Left ventricle myocardium superior (tissue), 1 donor: Measurements from ENCODE around the gene GPBAR1. TPM values are rescaled to one million over a fixed set of nuclear protein-coding genes. Genes with fewer than 3 reads are reported as not detected.
"Not testable (repeated sequence)": the region's sequence is repeated elsewhere in the genome, so short reads cannot be mapped to it uniquely, and the experiment has no call there.

ENCODE experiments used
- ATAC-seq: fragments of 200-7000 bp; cut with Tn5 transposase; one replicate; pipeline ENCODE4 v1.9.1; 2020; ENCODE audit warnings: mild to moderate bottlenecking, moderate library complexity
- DNase-seq: peaks from one replicate; pipeline ENCODE4 v3.0.0-alpha.2; 2020
- intact Hi-C: fragments of 100-400 bp; cut with micrococcal nuclease; formaldehyde crosslinking; loops from one replicate; pipeline ENCODE4 v1.11.0; 2022
- total RNA-seq: library from RNA; stranded (reverse); fragmentation: NEBNext Ultra II Directional; extraction: Animal tissue kit (Norgen Biotek cat#: 25700); gene quantifications from one replicate; pipeline ENCODE4 v1.2.1, GENCODE V29; 2021
- donor health status: DM: no; HTN: yes; CAD: no; lungs with severe emphysema.

GPBAR1 gene
- total RNA-seq, 1 donor from 2014 or later, result 0.67 TPM

DNA sequence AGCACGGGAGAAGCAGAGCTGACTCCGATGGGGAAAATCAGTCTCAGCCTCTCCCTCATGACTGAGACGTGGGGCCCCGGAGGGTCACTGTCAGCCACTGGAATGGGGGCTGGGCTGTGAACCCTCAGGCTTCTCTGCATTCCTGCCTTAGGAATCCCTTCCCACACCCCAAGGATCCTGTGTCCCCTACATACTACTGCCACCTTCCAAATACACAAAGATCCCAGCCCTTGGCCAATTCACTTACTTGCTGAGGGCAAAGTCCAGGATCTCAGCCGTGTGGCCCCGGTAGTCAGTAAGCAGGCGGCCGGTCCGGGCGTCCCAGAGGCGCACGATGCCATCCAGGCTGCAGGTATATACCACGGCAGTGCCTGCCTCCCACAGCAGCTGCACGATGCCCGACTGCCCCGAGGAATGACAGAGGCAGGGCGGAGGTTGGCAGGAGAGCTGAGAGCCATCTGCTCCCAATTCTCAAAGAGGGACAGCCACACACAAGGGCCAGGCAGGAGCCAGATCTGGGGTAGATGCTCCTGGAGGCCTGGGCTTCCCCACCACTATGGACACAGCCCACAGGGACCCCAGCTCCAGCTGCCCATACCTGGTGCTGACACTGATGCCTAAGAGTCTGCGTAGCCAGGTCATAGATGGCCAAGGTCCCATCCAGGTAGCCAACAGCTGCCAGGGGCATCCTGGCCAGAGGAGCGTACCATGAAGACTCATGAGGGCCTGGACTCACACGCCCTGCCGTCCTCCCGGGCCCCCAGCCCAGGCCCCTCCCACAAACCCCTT lies 4.2 kb downstream of the GPBAR1 start:
- DNase-seq, result no peak
- intact Hi-C loops, result no loop called here
- no peak for ATAC-seq

- intact Hi-C loops, result no loop called here
- DNase-seq, result no peak
- no peak for ATAC-seq
These were observed 4.8 kb downstream of the GPBAR1 start for GRCh38 chr2:218265626-218266025.

- no peak for ATAC-seq
- intact Hi-C loops, result no loop called here
- DNase-seq, result no peak
These were observed 5.6 kb downstream of the GPBAR1 start for GRCh38 chr2:218266316-218266979.

GRCh38 chr2:218267259-218267658 lies 6.4 kb downstream of the GPBAR1 start:
- ATAC-seq (no peak), DNase-seq (no peak)
- intact Hi-C loops, result no loop called here

- intact Hi-C loops, result no loop called here
- ATAC-seq (peak; percentile 92), DNase-seq (peak; percentile 100)
These were observed 9.3 kb downstream of the GPBAR1 start, which contains the start of the genes AAMP and PNKD for GRCh38 chr2:218269900-218270720. Gene AAMP (minus strand): TSS chr2:218270137. CDS start chr2:218270086, 51 bp downstream. Gene PNKD (plus strand): TSS chr2:218270519. CDS start chr2:218270536, 17 bp downstream.

DNA sequence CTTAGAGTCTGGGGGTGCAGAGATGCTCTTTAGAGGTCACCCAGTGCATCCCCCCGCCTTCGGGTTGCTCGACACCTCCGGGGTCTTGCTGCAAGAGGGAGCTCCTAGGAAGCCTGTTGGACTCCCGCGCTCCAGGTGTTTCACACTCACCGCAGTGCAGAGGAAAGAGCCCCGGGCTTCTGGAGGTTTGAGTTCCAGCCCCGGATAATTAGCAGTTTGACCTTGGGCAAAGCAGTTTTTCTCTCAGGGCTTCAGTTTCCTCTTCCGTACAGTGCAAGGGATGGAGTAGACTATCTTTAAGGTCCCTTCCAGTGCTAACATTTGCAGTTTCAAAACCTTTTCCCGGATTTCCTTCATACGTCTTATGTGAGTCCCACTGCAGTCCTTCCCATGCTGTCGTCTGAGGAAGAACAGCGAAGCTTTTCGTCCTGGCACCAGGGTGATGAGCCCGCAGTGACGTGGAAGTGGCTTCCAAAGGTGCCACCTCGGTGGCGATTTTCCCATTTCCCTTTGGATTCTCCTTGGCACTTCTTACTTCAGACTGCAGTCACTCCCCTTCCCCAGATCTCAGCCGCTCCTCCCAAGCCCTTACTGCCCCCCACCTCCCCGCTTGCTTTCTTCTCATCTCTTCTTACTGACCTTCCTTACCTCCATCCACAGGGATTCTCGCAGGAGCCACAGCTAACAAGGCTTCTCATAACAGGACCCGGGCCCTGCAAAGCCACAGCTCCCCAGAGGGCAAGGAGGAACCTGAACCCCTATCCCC lies 10.1 kb downstream of the GPBAR1 start:
- intact Hi-C loops, result no loop called here
- DNase-seq, result no peak
- ATAC-seq, result no peak

DNA sequence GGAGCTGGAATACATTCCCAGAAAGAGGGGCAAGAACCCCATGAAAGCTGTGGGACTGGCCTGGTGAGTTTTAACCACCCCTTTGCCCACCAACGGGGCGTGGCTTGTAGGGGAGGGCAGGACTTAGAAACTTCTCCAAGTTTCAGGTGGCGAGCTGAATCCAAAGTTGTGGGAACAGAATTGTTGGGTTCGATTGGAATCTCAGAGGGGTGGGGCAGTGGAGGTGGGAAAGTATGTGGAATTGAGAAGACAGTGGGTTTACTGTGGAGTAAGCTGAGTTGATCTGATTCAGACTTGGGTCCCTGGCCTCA lies 10.6 kb downstream of the GPBAR1 start:
- intact Hi-C loops, result no loop called here
- ATAC-seq, result no peak
- DNase-seq, result no peak

- ATAC-seq, result no peak
- DNase-seq, result no peak
- intact Hi-C loops, result no loop called here
These were observed 11.2 kb downstream of the GPBAR1 start for GRCh38 chr2:218271865-218272530.

DNA sequence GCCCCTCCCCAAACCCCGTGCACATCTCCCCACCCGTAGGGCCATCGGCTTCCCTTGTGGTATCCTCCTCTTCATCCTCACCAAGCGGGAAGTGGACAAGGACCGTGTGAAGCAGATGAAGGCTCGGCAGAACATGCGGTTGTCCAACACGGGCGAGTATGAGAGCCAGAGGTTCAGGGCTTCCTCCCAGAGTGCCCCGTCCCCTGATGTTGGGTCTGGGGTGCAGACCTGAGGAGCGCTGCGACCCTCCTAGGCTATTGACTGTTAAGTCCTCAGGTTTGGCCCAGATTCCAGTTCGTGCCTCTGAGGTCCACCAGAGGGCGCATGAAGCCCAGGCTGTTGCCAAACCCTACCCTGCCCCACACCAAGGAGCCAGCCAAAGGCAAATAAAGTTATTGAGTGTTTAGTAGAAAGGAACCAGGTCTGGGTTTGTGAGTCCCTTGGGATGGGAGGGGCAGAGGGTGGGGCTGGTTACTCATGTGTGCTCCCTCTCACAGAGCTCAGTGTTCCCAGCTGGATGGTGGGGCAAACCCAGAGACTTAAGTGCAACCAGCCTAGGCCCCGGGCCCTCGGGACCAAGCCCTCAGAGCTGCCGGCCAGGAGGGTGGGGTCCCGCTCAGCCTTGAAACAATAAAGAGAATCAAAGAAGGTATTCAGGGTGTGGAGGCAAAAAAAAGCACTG lies 11.9 kb downstream of the GPBAR1 start:
- intact Hi-C loops, result no loop called here
- ATAC-seq (peak; percentile 47), DNase-seq (peak; percentile 84)

GRCh38 chr2:218273214-218273907 lies 12.5 kb downstream of the GPBAR1 start:
- ATAC-seq, intact Hi-C loops, DNase-seq: not testable (repeated sequence)

DNA sequence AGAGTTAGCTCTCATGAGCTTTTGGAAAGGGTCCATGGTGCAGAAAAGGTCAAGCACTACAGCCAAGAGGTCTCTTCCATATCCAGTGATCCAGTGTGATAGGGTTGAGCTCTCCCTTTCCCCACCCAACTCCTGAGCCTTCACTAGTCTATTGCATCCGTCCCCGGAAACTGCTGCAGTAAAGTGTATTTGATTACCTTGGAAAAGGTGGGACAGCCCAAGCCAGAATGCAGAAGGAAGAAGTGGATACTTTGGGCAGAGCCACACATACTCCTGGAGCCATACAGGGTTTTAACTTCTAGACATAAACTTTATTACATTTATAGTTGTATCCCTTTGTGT lies 13.1 kb downstream of the GPBAR1 start:
- DNase-seq (no peak), ATAC-seq (no peak)
- intact Hi-C loops, result no loop called here

DNA sequence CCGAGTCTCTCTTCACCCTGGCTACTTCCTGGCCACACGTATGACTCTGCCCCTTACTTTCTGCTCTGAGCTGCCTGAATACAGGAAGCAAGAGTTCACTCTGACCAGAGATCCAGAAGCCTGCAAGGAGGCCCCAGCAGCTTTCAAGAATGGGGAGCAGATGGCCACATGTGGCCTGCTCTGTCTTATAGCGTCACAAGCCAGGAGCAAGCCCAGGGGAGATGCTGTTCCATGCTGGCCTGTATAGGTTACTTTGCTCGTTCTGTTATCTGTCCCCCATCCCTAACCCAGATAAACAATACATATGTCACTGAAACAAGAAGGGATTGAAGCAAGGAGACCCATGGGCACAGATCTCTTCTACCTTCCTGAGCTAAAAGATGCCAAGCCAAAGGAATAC lies 13.8 kb downstream of the GPBAR1 start:
- no peak for DNase-seq
- intact Hi-C loops, result no loop called here
- no peak for ATAC-seq

DNA sequence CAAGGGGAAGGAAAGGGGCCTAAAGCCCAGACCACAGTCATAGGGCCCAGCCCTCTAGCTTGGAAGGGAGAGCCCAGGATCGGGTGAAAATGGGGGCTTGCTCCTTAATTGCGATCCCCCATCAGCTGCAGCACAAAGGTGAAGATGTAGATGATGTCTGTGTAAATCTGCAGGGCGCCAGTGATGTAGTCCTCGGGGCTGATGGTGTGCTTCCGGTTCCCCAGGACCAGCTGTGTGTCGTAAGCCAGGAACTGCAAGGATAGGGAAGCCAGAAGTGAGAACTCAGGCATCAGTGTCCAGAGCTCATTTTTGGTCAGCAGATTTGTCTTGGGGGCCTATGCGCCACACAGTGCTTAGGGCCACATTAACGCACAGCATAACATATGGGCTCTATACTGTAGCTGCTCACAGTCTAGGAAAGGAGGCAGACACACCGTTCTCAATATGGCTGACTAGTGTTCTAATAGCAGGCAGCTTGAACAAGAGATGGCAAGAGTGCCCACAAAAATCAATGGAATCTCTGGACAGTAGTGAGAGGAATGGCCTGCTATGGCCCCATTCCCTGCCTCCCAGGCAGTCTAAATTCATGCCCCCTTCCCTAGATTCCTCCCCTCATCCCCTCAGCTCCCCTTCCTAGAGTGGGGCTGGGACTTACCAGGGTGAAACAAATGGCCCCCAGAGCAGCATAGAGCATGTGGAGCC lies 14.7 kb downstream of the GPBAR1 start:
- no peak for DNase-seq
- intact Hi-C loops, result no loop called here
- no peak for ATAC-seq

DNA sequence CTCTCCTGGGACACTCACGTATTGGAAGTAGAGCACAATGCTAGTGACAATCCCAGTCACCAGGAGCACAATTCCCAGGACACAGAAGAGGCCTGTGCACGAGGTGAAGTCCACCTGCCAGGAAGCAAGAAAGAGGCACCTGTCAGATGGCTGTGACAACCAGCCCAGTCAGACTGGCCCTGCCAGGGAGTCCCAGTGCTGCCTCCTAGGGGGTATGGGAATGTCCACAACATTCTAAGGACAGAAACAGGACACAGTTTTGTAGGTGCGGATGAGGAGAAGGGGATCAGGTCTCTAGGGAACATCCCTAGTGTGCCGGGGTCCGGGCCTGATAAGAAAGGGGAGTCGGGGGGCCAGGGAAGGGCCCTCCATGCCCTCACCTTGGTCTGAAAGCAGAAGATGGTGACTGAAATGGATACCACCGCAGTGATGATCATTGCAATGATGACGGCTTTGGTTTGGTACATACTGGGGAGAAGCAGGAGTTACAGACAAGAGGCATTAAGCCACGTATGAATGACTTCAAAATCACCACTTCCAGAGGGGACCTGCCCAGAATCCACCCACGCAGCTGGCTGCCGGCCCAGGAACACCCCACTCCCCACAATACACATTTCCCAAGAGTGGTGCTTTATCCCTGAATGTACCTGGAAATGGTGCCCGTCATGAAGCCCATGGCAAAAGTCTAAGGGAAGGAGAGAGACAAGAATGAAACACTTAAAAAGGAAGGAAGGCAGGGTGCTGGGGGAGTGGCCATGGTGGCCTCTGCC lies 16.4 kb downstream of the GPBAR1 start:
- no peak for DNase-seq
- ATAC-seq, result no peak
- intact Hi-C loops, result no loop called here

- intact Hi-C loops, result no loop called here
- no peak for ATAC-seq
- DNase-seq, result no peak
These were observed 17.1 kb downstream of the GPBAR1 start for GRCh38 chr2:218277921-218278320.

- intact Hi-C loops, result no loop called here
- no peak for ATAC-seq
- DNase-seq, result no peak
These were observed 17.9 kb downstream of the GPBAR1 start for GRCh38 chr2:218278531-218279360.
